HepG2 (cell line): Measurements from ENCODE around the gene UBE2M. TPM values are rescaled to one million over a fixed set of nuclear protein-coding genes. Genes with fewer than 3 reads are reported as not detected.

Source experiments
- GLI4 ChIP-seq: sonication (generic); formaldehyde crosslinking; IDR thresholded peaks from 2 replicates; pipeline ENCODE4 v1.5.1; 2020; ENCODE audit warnings: missing genetic modification reagents, mild to moderate bottlenecking, moderate library complexity, borderline replicate concordance
- HDAC2 ChIP-seq: sonication (generic); formaldehyde crosslinking; IDR thresholded peaks from 2 replicates; pipeline ENCODE4 v1.4.0; 2020; ENCODE audit warnings: missing genetic modification reagents
- IKZF4 ChIP-seq: sonication (generic); formaldehyde crosslinking; IDR thresholded peaks from 2 replicates; pipeline ENCODE4 v1.5.1; 2020; ENCODE audit warnings: borderline replicate concordance, mild to moderate bottlenecking, low read depth, missing genetic modification reagents; ENCODE audit errors: not compliant biosample characterization
- KIAA2018 ChIP-seq: sonication (generic); formaldehyde crosslinking; IDR thresholded peaks from 2 replicates; pipeline ENCODE4 v1.5.0; 2020; ENCODE audit warnings: mild to moderate bottlenecking, missing genetic modification reagents, borderline replicate concordance
- POGZ ChIP-seq: sonication (generic); formaldehyde crosslinking; IDR thresholded peaks from 2 replicates; pipeline ENCODE4 v1.4.0; 2020; ENCODE audit warnings: mild to moderate bottlenecking, missing genetic modification reagents
- SOX13 ChIP-seq, 3 experiments: fragments of 450-650 bp in 1 of 3; sonication (generic) in 1 of 3; formaldehyde crosslinking in 1 of 3; IDR thresholded peaks in 2 of 3; conservative IDR thresholded peaks in 1 of 3; 2 replicates each; pipeline versions ENCODE4 v1.5.0 to v1.6.1; 2016 to 2020; ENCODE audit warnings: antibody characterized with exemption in 1 of 3, mild to moderate bottlenecking in 1 of 3, missing compliant biosample characterization in 1 of 3, missing genetic modification reagents in 1 of 3, moderate library complexity in 1 of 3
- TARDBP ChIP-seq: sonication (generic); formaldehyde crosslinking; IDR thresholded peaks from 2 replicates; pipeline ENCODE4 v1.8.0; 2022; ENCODE audit warnings: mild to moderate bottlenecking, missing genetic modification reagents
- TFDP1 ChIP-seq: IDR thresholded peaks from 2 replicates; pipeline ENCODE4 v1.6.1; 2016; ENCODE audit warnings: missing compliant biosample characterization, missing genetic modification reagents, borderline replicate concordance
- YEATS4 ChIP-seq: sonication (generic); formaldehyde crosslinking; IDR thresholded peaks from 2 replicates; pipeline ENCODE4 v1.4.0; 2020; ENCODE audit warnings: missing genetic modification reagents, borderline replicate concordance
- ZBTB20 ChIP-seq: sonication (generic); formaldehyde crosslinking; IDR thresholded peaks from 2 replicates; pipeline ENCODE4 v1.8.1; 2023; ENCODE audit warnings: missing genetic modification reagents, low read depth, mild to moderate bottlenecking, borderline replicate concordance
- ZBTB43 ChIP-seq: sonication (generic); formaldehyde crosslinking; conservative IDR thresholded peaks from 2 replicates; pipeline ENCODE4 v1.4.0; 2020; ENCODE audit warnings: missing genetic modification reagents
- ZEB1 ChIP-seq: IDR thresholded peaks from 2 replicates; pipeline ENCODE4 v1.6.1; 2012; ENCODE audit warnings: mild to moderate bottlenecking, low read depth, inconsistent platforms; ENCODE audit not compliant: insufficient replicate concordance
- ZNF367 ChIP-seq: sonication (generic); formaldehyde crosslinking; IDR thresholded peaks from 2 replicates; pipeline ENCODE4 v1.4.0; 2020; ENCODE audit warnings: missing genetic modification reagents, borderline replicate concordance
- ZNF484 ChIP-seq: sonication (generic); formaldehyde crosslinking; IDR thresholded peaks from 2 replicates; pipeline ENCODE4 v1.5.1; 2020; ENCODE audit warnings: mild to moderate bottlenecking, low read depth, missing genetic modification reagents, borderline replicate concordance
- ZNF772 ChIP-seq: sonication (generic); formaldehyde crosslinking; IDR thresholded peaks from 2 replicates; pipeline ENCODE4 v1.5.0; 2020; ENCODE audit warnings: mild to moderate bottlenecking, missing genetic modification reagents
- ZNF777 ChIP-seq: sonication (generic); formaldehyde crosslinking; IDR thresholded peaks from 2 replicates; pipeline ENCODE4 v1.4.0; 2020; ENCODE audit warnings: missing genetic modification reagents
- polyA plus RNA-seq, 8 experiments: library from polyadenylated mRNA; depleted of rRNA in 3 of 8; stranded (reverse) in 7 of 8; unstranded in 1 of 8; fragments of >200 nt; fragmentation: Illumina TruSeq in 4 of 8; extraction: Trizol in 4 of 8; gene quantifications; 2 replicates each; pipeline versions ENCODE4 v1.2.1 to v1.2.3, GENCODE V29; 2011 to 2016; ENCODE audit warnings: low read depth in 4 of 8, missing spikeins in 1 of 8, mixed read lengths in 1 of 8; ENCODE audit not compliant: insufficient read depth in 1 of 8
- total RNA-seq, 5 experiments: library from RNA; depleted of rRNA; stranded (reverse); fragments of >200 nt; fragmentation: Illumina TruSeq; extraction: Trizol; gene quantifications; 2 replicates each; pipeline ENCODE4 v1.2.3, GENCODE V29; 2016; ENCODE audit warnings: low read depth in 1 of 5

Gene UBE2M
- total and polyA plus RNA-seq, 2 of the 13 experiments (the other 11 are each of a cell fraction or from before 2014, with no cell fraction given): 36.2 to 50.3 TPM

GRCh38 chr19:58538257-58539168 is 19.9 kb downstream of the UBE2M start (continued):
- TF ChIP-seq TFDP1 (peak; percentile 32; the same call in 1 of the 2 replicates), HDAC2 (CRISPR knock-in tag) (no peak), ZBTB20 (CRISPR knock-in tag) (no peak), ZNF777 (CRISPR knock-in tag) (peak; percentile 23; the same call in 1 of the 2 replicates), ZNF772 (CRISPR knock-in tag) (no peak), TARDBP (CRISPR knock-in tag) (0 out of 2 replicates have a peak, but pooled peaks have one; percentile 28), SOX13 (IDR thresholded peaks at IDR 0.05) (peak; percentile 78; the same call in 1 of the 2 replicates), SOX13 (CRISPR knock-in tag; conservative IDR thresholded peaks at IDR 0.05 in 1 of 2, IDR thresholded peaks at IDR 0.05 in 1 of 2) (peak in 1 of 2 experiments; percentile 87; a peak in 2 of 4 replicates), ZBTB43 (CRISPR knock-in tag) (no peak), ZNF484 (no peak), KIAA2018 (CRISPR knock-in tag) (no peak), YEATS4 (no peak), IKZF4 (CRISPR knock-in tag) (peak; percentile 31), GLI4 (CRISPR knock-in tag) (no peak), ZNF367 (CRISPR knock-in tag) (no peak), POGZ (CRISPR knock-in tag) (0 out of 2 replicates have a peak, but pooled peaks have one; percentile 13), ZEB1 (peak; percentile 92)
